Body of pancreas (tissue), 4 donors: ENCODE measurements around the gene TBX1.

ENCODE experiments used
- POLR2A ChIP-seq, 3 donors: fragments of 450-650 bp; IDR thresholded peaks; one replicate each; pipeline ENCODE4 v1.6.1; 2016; ENCODE audit warnings: antibody characterized with exemption in 3 of 3, mild to moderate bottlenecking in 2 of 3
- TF ChIP-seq, protein P1 (sequence below), 7 experiments: fragments of 450-650 bp in 4 of 7; fragments of 200-600 bp in 3 of 7; sonication (generic) in 3 of 7; IDR thresholded peaks; one replicate each; pipeline ENCODE4 v1.5.1; 2016 to 2019; ENCODE audit warnings: antibody characterized with exemption in 7 of 7

DNA sequence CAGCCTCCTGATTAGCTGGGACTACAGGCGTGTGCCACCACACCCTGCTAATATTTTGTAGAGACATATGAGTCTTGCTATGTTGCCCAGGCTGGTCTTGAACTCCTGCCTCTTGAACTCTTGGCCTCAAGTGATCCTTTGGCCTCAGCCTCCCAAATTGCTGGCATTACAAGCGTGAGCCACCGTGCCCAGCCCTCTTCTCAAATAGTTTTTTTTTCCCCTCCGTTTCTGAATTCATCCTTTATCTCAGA, 11.8 kb downstream of the TBX1 start:
- TF ChIP-seq, protein P1, sequence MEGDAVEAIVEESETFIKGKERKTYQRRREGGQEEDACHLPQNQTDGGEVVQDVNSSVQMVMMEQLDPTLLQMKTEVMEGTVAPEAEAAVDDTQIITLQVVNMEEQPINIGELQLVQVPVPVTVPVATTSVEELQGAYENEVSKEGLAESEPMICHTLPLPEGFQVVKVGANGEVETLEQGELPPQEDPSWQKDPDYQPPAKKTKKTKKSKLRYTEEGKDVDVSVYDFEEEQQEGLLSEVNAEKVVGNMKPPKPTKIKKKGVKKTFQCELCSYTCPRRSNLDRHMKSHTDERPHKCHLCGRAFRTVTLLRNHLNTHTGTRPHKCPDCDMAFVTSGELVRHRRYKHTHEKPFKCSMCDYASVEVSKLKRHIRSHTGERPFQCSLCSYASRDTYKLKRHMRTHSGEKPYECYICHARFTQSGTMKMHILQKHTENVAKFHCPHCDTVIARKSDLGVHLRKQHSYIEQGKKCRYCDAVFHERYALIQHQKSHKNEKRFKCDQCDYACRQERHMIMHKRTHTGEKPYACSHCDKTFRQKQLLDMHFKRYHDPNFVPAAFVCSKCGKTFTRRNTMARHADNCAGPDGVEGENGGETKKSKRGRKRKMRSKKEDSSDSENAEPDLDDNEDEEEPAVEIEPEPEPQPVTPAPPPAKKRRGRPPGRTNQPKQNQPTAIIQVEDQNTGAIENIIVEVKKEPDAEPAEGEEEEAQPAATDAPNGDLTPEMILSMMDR (IDR thresholded peaks at IDR 0.05), result no peak
- no peak for TF ChIP-seq POLR2A (IDR thresholded peaks at IDR 0.05)
